ENCODE results near the gene ABCB1. TPM values are rescaled to one million over a fixed set of nuclear protein-coding genes. Genes with fewer than 3 reads are reported as not detected.
"Not testable (repeated sequence)": the region's sequence is repeated elsewhere in the genome, so short reads cannot be mapped to it uniquely, and the experiment has no call there.

ABCB1 gene
- polyA plus RNA-seq, 6 donors from 2014 or later, result 12.1 to 21.9 (median 14.9) TPM

DNA sequence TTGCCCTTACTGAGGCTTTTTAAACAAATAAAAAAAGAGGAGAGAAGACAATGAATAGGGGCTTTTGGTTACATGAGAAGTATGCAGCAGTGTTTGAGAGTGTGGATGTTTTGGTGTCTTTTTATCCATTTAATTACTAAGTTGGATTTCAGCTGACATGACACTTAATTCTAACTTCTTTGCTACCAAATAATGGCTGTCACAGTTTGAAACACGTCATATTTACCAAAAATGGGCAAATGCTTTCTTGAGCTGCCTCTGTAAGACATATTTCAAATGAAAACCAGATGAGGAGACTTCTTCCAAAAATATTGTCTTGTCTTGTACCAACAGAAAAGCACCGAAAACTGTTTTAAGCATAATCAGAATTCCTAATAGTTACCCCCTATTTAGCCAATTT, 129.2 kb downstream of the ABCB1 start:
- peak overlapping the region in 1 of 8 donors; percentile 48 for H3K4me3 Mint-ChIP-seq
- ATAC-seq (ENCODE audit: low read depth in 2 of 2) (no peak), DNase-seq (no peak)
- H3K36me3 Mint-ChIP-seq, result peaks cover 1 to 8% of the 10 kb centered on the region in 2 donors
- peaks cover 0 to 4% (median 0%) of the 10 kb centered on the region in 7 donors for H3K9me3 Mint-ChIP-seq
- H3K27me3 Mint-ChIP-seq, result no peaks in the 10 kb centered on the region
- peak overlapping the region in 1 of 6 donors; percentile 54 for H3K27ac Mint-ChIP-seq
- peaks cover 46 to 82% (median 59%) of the 10 kb centered on the region in 3 donors for H3K4me1 Mint-ChIP-seq

GRCh38 chr7:87469204-87469603, 131.5 kb downstream of the ABCB1 start:
- Mint-ChIP-seq H3K4me1 (peaks cover 39 to 81% (median 57%) of the 10 kb centered on the region in 3 donors), H3K36me3 (peaks cover 8 to 11% of the 10 kb centered on the region in 2 donors), H3K27ac (peak overlapping the region in 4 of 6 donors; percentile 11 to 71 (median 62)), H3K4me3 (peak overlapping the region in 4 of 8 donors; percentile 15 to 76 (median 38))
- not testable (repeated sequence) for H3K27me3 Mint-ChIP-seq; ATAC-seq (ENCODE audit: low read depth in 2 of 2); H3K9me3 Mint-ChIP-seq
- DNase-seq, result peak; percentile 20

GRCh38 chr7:87465534-87465880, 135.2 kb downstream of the ABCB1 start:
- H3K36me3 Mint-ChIP-seq, result peaks cover 29 to 31% of the 10 kb centered on the region in 2 donors
- not testable (repeated sequence) for H3K4me3 Mint-ChIP-seq

GRCh38 chr7:87464830-87465533, 135.7 kb downstream of the ABCB1 start:
- H3K4me3 Mint-ChIP-seq; H3K27me3 Mint-ChIP-seq; H3K9me3 Mint-ChIP-seq; DNase-seq; ATAC-seq (ENCODE audit: low read depth in 2 of 2): not testable (repeated sequence)
- Mint-ChIP-seq H3K27ac (peak overlapping the region in 1 of 6 donors; percentile 16), H3K4me1 (peaks cover 34 to 54% (median 49%) of the 10 kb centered on the region in 3 donors), H3K36me3 (peaks cover 29 to 31% of the 10 kb centered on the region in 2 donors)

More at GRCh38 chr7:87465534-87465880, 135.2 kb downstream of the ABCB1 start:
- not testable (repeated sequence) for ATAC-seq (ENCODE audit: low read depth in 2 of 2); H3K27ac Mint-ChIP-seq; H3K9me3 Mint-ChIP-seq; H3K27me3 Mint-ChIP-seq; DNase-seq
- H3K4me1 Mint-ChIP-seq, result peaks cover 34 to 59% (median 55%) of the 10 kb centered on the region in 3 donors

DNA sequence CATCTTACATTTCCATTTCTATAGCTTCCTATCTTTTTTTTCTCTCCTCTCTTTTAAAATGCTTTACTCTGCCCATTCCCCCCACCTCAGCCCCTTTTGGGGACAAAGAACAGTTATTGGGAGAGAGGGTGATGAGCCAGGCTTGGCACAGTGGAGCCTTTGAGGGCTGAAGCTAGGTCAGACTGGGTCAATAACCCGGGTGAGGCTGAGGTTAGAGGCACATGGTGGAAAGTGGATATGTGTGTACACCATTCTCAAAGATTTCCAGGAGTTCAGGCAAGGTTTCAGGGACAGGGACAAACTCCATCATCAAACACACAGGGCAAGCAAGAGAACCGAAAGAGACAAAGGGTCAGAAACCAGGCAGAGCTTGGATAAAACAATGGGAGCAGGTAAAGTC, 136.7 kb downstream of the ABCB1 start:
- no peaks in the 10 kb centered on the region for H3K9me3 Mint-ChIP-seq
- H3K27ac Mint-ChIP-seq, result peak overlapping the region in 5 of 6 donors; percentile 64 to 88 (median 69)
- H3K27me3 Mint-ChIP-seq, result no peaks in the 10 kb centered on the region
- H3K36me3 Mint-ChIP-seq, result peaks cover 38 to 39% of the 10 kb centered on the region in 2 donors
- H3K4me1 Mint-ChIP-seq, result peaks cover 30 to 48% (median 44%) of the 10 kb centered on the region in 3 donors
- DNase-seq (no peak), ATAC-seq (ENCODE audit: low read depth in 2 of 2) (no peak)
- peak overlapping the region in 1 of 8 donors; percentile 78 for H3K4me3 Mint-ChIP-seq

DNA sequence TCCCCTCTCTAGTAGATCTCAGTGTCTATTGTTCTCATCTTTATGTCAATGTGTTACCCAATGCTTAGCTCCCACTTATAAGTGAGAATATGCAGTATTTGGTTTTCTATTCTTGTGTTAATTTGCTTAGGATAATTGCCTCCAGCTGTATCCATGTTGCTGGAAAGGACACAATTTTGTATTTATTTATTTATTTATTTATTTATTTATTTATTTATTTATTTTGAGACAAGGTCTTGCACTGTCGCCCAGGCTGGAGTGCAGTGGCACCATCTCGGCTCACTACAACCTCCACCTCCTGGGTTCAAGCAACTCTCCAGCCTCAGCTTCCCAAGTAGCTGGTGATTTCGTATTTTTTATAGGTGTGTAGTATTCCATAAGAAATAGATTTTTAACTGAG, 140.2 kb downstream of the ABCB1 start:
- H3K36me3 Mint-ChIP-seq, result peaks cover 29 to 31% of the 10 kb centered on the region in 2 donors
- H3K4me3 Mint-ChIP-seq, H3K9me3 Mint-ChIP-seq: not testable (repeated sequence)

DNA sequence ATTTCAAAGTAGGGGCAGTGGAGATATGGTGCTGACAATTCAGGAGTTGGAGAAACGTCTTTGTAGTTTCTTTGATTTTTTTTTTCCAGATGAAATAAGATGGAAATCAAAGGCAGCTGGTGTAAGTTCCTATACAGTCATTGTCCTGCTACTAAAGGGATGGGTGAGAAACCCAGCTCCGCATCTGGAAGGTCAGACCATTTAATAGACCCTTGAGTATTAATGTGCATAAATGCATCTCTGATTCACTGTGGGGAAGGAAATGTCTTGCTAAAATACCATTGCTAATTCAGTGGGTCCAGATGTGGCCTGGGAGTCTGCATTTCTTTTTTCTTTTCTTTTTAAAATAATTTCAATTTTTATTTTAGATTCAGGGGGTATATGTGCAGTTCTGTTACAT, 140.7 kb downstream of the ABCB1 start:
- Mint-ChIP-seq H3K27ac (no peak overlapping the region), H3K9me3 (no peaks in the 10 kb centered on the region), H3K36me3 (peaks cover 29 to 31% of the 10 kb centered on the region in 2 donors), H3K4me1 (peaks cover 16 to 19% (median 17%) of the 10 kb centered on the region in 3 donors), H3K27me3 (no peaks in the 10 kb centered on the region), H3K4me3 (no peak overlapping the region)
- DNase-seq (no peak), ATAC-seq (ENCODE audit: low read depth in 2 of 2) (no peak)

More for the DNA sequence above, 140.2 kb downstream of the ABCB1 start:
- not testable (repeated sequence) for H3K27ac Mint-ChIP-seq; DNase-seq; ATAC-seq (ENCODE audit: low read depth in 2 of 2); H3K27me3 Mint-ChIP-seq
- peaks cover 16 to 24% (median 18%) of the 10 kb centered on the region in 3 donors for H3K4me1 Mint-ChIP-seq

DNA sequence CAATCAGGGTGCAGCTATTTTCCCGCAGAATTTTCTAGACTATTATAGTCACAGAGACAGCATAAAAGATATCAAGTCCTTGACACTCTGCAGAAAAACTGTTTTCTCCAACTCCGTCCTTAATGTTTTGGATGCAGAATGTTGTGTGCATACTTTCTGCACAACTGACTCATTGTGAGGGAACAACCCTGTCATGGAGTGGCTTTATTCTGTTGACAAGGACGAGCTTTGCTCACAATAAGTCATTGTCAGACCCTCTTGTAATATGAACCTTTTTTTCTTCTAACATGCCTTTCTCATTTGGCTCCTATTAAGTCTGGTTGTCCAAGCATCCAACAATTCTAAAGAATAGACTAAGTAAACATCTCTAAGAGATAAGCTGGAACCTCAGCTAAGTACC, 142.5 kb downstream of the ABCB1 start:
- ATAC-seq (ENCODE audit: low read depth in 2 of 2) (no peak), DNase-seq (no peak)
- H3K9me3 Mint-ChIP-seq, result no peaks in the 10 kb centered on the region
- peaks cover 4 to 12% (median 7%) of the 10 kb centered on the region in 3 donors for H3K4me1 Mint-ChIP-seq
- H3K4me3 Mint-ChIP-seq, result no peak overlapping the region
- H3K27me3 Mint-ChIP-seq, result no peaks in the 10 kb centered on the region
- peaks cover 16 to 24% of the 10 kb centered on the region in 2 donors for H3K36me3 Mint-ChIP-seq
- H3K27ac Mint-ChIP-seq, result peak overlapping the region in 2 of 6 donors; percentile 4 to 75

- Mint-ChIP-seq H3K27ac (peak overlapping the region in 2 of 6 donors; percentile 42 to 83), H3K4me1 (peaks cover 4 to 12% (median 5%) of the 10 kb centered on the region in 3 donors), H3K4me3 (no peak overlapping the region), H3K9me3 (no peaks in the 10 kb centered on the region), H3K27me3 (no peaks in the 10 kb centered on the region), H3K36me3 (peaks cover 9 to 28% of the 10 kb centered on the region in 2 donors)
- ATAC-seq (ENCODE audit: low read depth in 2 of 2) (no peak), DNase-seq (no peak)
These were observed 144.4 kb downstream of the ABCB1 start for GRCh38 chr7:87456247-87456646.

Other genes starting within 250 kb of the ABCB1 start
- 10 to 100 TPM; 21.3 to 50.9 (median 28.0) TPM for gene ABCB4, start 125.2 kb downstream of the ABCB1 start, polyA plus RNA-seq (ENCODE audit: low read depth in 6 of 6)
- under 1 TPM in 3 of 6 donors, not detected in 3; 0.14 to 0.44 (median 0.17) TPM for gene RUNDC3B, start 27.5 kb upstream of the ABCB1 start, polyA plus RNA-seq (ENCODE audit: low read depth in 6 of 6)